CD4-positive, alpha-beta memory T cell (primary cell): ENCODE results near the gene OR4A15. TPM values are rescaled to one million over a fixed set of nuclear protein-coding genes. Genes with fewer than 3 reads are reported as not detected.

Experiments
- CTCF ChIA-PET: fragments of 350-600 bp; sonication (Branson Sonifier 250); formaldehyde crosslinking; loops from one replicate; lab custom pipeline; 2021; ENCODE audit warnings: inconsistent platforms; ENCODE audit not compliant: partially characterized antibody; lab: Charles Lee
- POLR2A ChIA-PET: fragments of 350-600 bp; sonication (Branson Sonifier 250); formaldehyde crosslinking; loops from one replicate; lab custom pipeline; 2021; ENCODE audit not compliant: partially characterized antibody; lab: Charles Lee
- DNase-seq, 5 donors: peaks; one replicate each; pipeline versions ENCODE4 v3.0.0 to v3.0.0-alpha.2; 2020 to 2022; ENCODE audit warnings: mixed read lengths in 1 of 5
- H3K27ac ChIP-seq: one replicate; pipeline ENCODE4 v1.7.0; 2013; ENCODE audit warnings: low read depth, low read length
- H3K27me3 ChIP-seq: 2 replicates; pipeline ENCODE4 v1.7.0; 2013; ENCODE audit warnings: mild to moderate bottlenecking, low read length, moderate library complexity; ENCODE audit not compliant: insufficient read depth
- H3K36me3 ChIP-seq: 2 replicates; pipeline ENCODE4 v1.7.0; 2013; ENCODE audit warnings: mild to moderate bottlenecking, low read length, moderate library complexity; ENCODE audit not compliant: insufficient read depth
- H3K4me1 ChIP-seq: 2 replicates; pipeline ENCODE4 v1.7.0; 2013; ENCODE audit warnings: mild to moderate bottlenecking, low read length, moderate library complexity; ENCODE audit not compliant: insufficient read depth
- H3K4me3 ChIP-seq, 2 donors: one replicate each; pipeline ENCODE4 v1.7.0; 2013; ENCODE audit warnings: low read length in 2 of 2, mild to moderate bottlenecking in 1 of 2
- H3K9me3 ChIP-seq, 2 donors: one replicate each; pipeline ENCODE4 v1.7.0; 2013; ENCODE audit warnings: low read length in 2 of 2, control low read depth in 1 of 2; ENCODE audit not compliant: control insufficient read depth in 1 of 2
- H3K27ac Mint-ChIP-seq, 7 donors: one replicate each; pipeline ENCODE4 v1.8.0; 2020 to 2021; ENCODE audit warnings: mixed read lengths in 7 of 7, mild to moderate bottlenecking in 6 of 7, inconsistent platforms in 3 of 7, moderate library complexity in 3 of 7
- H3K27me3 Mint-ChIP-seq, 2 donors: one replicate each; pipeline ENCODE4 v1.8.0; 2020 to 2021; ENCODE audit warnings: mixed read lengths in 2 of 2
- H3K36me3 Mint-ChIP-seq, 2 donors: one replicate each; pipeline ENCODE4 v1.8.0; 2020 to 2021; ENCODE audit warnings: mixed read lengths in 2 of 2, inconsistent platforms in 1 of 2, mild to moderate bottlenecking in 1 of 2
- H3K4me1 Mint-ChIP-seq, 4 donors: one replicate each; pipeline ENCODE4 v1.8.0; 2020 to 2021; ENCODE audit warnings: mixed read lengths in 4 of 4, mild to moderate bottlenecking in 1 of 4
- H3K4me3 Mint-ChIP-seq, 8 donors: one replicate each; pipeline ENCODE4 v1.8.0; 2020 to 2021; ENCODE audit warnings: mixed read lengths in 8 of 8, mild to moderate bottlenecking in 7 of 8, moderate library complexity in 6 of 8, inconsistent platforms in 3 of 8
- H3K9me3 Mint-ChIP-seq, 8 donors: one replicate each; pipeline ENCODE4 v1.8.0; 2020 to 2021; ENCODE audit warnings: mixed read lengths in 8 of 8, mild to moderate bottlenecking in 5 of 8, inconsistent platforms in 3 of 8, moderate library complexity in 1 of 8
- intact Hi-C: fragments of 100-400 bp; cut with micrococcal nuclease; formaldehyde crosslinking; loops from one replicate; pipeline ENCODE4 v1.15.1; 2023
- polyA plus RNA-seq, 2 donors: library from polyadenylated mRNA; unstranded; fragments of 300-500 nt; fragmentation: Illumina TruSeq; gene quantifications; one replicate each; pipeline ENCODE4 v1.2.3, GENCODE V29; 2021
- total RNA-seq, 2 experiments: library from RNA; stranded (reverse); gene quantifications; one replicate each; pipeline ENCODE4 v1.2.3, GENCODE V29; 2021

OR4A15 gene
- not detected for total RNA-seq
- polyA plus RNA-seq: not detected

- Histone ChIP-seq H3K4me3 (no peak within 1 kb of the TSS), H3K27ac (no peak within 1 kb of the TSS), H3K9me3 (no peaks in the 10 kb centered on the region), H3K4me1 (no peaks in the 10 kb centered on the region), H3K36me3 (no peaks in the 10 kb centered on the region), H3K27me3 (no peaks in the 10 kb centered on the region)
- DNase-seq: no peak
- H3K4me1 Mint-ChIP-seq: no peaks in the 10 kb centered on the region
- ChIA-PET POLR2A (no interaction called here), CTCF (no interaction called here)
- no peak within 1 kb of the TSS for H3K4me3 Mint-ChIP-seq
- H3K36me3 Mint-ChIP-seq: no peaks in the 10 kb centered on the region
- peaks cover 3 to 37% (median 21%) of the 10 kb centered on the region in 8 donors for H3K9me3 Mint-ChIP-seq
- intact Hi-C loops: no loop called here
- no peaks in the 10 kb centered on the region for H3K27me3 Mint-ChIP-seq
- H3K27ac Mint-ChIP-seq: no peak within 1 kb of the TSS
Measured at GRCh38 chr11:55367674-55368073, at the start of gene OR4A15. Gene OR4A15 (plus strand): TSS chr11:55367974. CDS start chr11:55367974, 0 bp downstream.

- no peak for DNase-seq
- Mint-ChIP-seq H3K4me1 (no peaks in the 10 kb centered on the region), H3K27ac (no peak overlapping the region), H3K4me3 (no peak overlapping the region), H3K36me3 (no peaks in the 10 kb centered on the region), H3K9me3 (peaks cover 3 to 33% (median 15%) of the 10 kb centered on the region in 8 donors), H3K27me3 (no peaks in the 10 kb centered on the region)
- Histone ChIP-seq H3K4me3 (no peak overlapping the region), H3K36me3 (no peaks in the 10 kb centered on the region), H3K4me1 (no peaks in the 10 kb centered on the region), H3K9me3 (peaks cover 0 to 6% of the 10 kb centered on the region in 2 donors), H3K27ac (no peak overlapping the region), H3K27me3 (no peaks in the 10 kb centered on the region)
- CTCF ChIA-PET: no interaction called here
- intact Hi-C loops: no loop called here
- POLR2A ChIA-PET: no interaction called here
Measured at GRCh38 chr11:55324500-55324899, 43.3 kb upstream of the OR4A15 start.

DNA sequence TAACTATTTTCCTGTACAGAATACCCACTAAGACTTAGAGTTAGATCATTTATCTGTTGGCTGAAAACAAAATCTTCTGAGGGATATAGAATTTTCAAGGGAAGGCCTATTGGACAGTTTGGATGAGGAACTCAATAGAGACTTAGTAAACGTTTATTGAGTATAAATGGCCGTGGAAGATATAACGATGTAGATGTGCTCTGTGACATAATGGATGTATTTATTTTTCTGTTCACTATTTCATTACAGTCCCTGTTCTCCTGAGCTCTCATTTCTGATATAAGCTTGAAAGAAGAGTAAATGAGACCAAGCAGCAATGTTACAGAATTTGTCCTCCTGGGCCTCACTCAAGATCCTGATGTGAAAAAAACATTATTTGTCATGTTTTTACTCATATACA is 24.9 kb upstream of the OR4A15 start, which contains the start of gene OR4A16:
Gene OR4A16, plus strand, starts transcription at position 301 of the 400 bp plus-strand sequence. Its CDS starts 0 bp downstream, at position 301.
- H3K36me3 ChIP-seq: no peaks in the 10 kb centered on the region
- Mint-ChIP-seq H3K4me1 (no peaks in the 10 kb centered on the region), H3K4me3 (no peak within 1 kb of the TSS), H3K9me3 (peaks cover 4 to 38% (median 26%) of the 10 kb centered on the region in 8 donors), H3K36me3 (no peaks in the 10 kb centered on the region), H3K27me3 (no peaks in the 10 kb centered on the region), H3K27ac (no peak within 1 kb of the TSS)
- no peaks in the 10 kb centered on the region for H3K4me1 ChIP-seq
- ChIA-PET POLR2A (no interaction called here), CTCF (no interaction called here)
- DNase-seq: no peak
- peaks cover 0 to 4% of the 10 kb centered on the region in 2 donors for H3K9me3 ChIP-seq
- no peak within 1 kb of the TSS for H3K4me3 ChIP-seq
- no peak within 1 kb of the TSS for H3K27ac ChIP-seq
- H3K27me3 ChIP-seq: no peaks in the 10 kb centered on the region
- intact Hi-C loops: no loop called here

DNA sequence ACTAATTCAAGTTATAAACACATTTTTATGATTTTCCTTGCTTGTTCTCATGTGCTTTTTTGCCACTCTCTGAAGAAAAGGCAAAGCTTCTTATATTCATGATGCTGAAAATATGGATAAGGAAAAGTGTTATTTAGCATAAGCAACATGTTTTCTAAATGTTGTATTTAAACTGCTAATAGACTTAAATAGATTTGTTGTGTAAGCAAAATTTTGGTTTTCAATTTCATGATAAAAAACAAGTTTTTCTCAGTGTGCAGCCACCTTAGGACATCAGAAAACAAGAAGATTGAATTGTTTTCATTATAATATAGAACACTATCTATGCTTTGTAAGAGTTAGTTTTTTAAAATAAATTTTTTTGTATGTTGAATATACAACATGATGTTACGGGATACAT is 22.5 kb upstream of the OR4A15 start:
- intact Hi-C loops: no loop called here
- no peaks in the 10 kb centered on the region for H3K27me3 Mint-ChIP-seq
- no peak for DNase-seq
- H3K27me3 ChIP-seq: no peaks in the 10 kb centered on the region
- no peak overlapping the region for H3K4me3 ChIP-seq
- H3K4me1 Mint-ChIP-seq: no peaks in the 10 kb centered on the region
- peaks cover 0 to 1% of the 10 kb centered on the region in 2 donors for H3K9me3 ChIP-seq
- no peak overlapping the region for H3K27ac Mint-ChIP-seq
- ChIA-PET CTCF (no interaction called here), POLR2A (no interaction called here)
- no peak overlapping the region for H3K27ac ChIP-seq
- H3K36me3 ChIP-seq: no peaks in the 10 kb centered on the region
- H3K4me3 Mint-ChIP-seq: no peak overlapping the region
- H3K9me3 Mint-ChIP-seq: peaks cover 2 to 30% (median 21%) of the 10 kb centered on the region in 8 donors
- H3K4me1 ChIP-seq: no peaks in the 10 kb centered on the region
- H3K36me3 Mint-ChIP-seq: no peaks in the 10 kb centered on the region

DNA sequence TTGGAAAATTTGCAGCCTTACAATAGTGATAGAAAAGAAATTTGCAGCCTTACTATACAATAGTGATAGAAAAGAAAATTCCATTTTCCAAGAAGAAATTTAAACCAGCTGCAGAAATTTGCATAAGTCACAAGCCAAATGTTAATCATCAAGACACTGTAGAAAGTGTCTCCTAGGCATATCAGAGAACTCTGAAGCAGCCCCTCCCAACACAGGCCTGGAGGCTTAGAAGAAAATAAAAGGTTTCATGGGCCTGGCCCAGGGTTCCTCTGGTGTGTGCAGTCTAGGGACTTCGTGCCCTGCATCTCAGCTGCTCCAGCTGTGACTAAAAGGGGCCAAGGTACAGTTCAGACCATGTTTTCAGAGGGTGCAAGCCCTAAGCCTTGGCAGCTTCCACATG is 18.7 kb upstream of the OR4A15 start:
- no peaks in the 10 kb centered on the region for H3K36me3 Mint-ChIP-seq
- Histone ChIP-seq H3K27ac (no peak overlapping the region), H3K4me1 (no peaks in the 10 kb centered on the region), H3K27me3 (no peaks in the 10 kb centered on the region), H3K9me3 (no peaks in the 10 kb centered on the region), H3K4me3 (no peak overlapping the region), H3K36me3 (no peaks in the 10 kb centered on the region)
- DNase-seq: no peak
- H3K4me3 Mint-ChIP-seq: no peak overlapping the region
- ChIA-PET CTCF (no interaction called here), POLR2A (no interaction called here)
- H3K27ac Mint-ChIP-seq: no peak overlapping the region
- intact Hi-C loops: no loop called here
- H3K9me3 Mint-ChIP-seq: peaks cover under 1 to 27% (median 13%) of the 10 kb centered on the region in 8 donors
- H3K27me3 Mint-ChIP-seq: no peaks in the 10 kb centered on the region
- H3K4me1 Mint-ChIP-seq: no peaks in the 10 kb centered on the region

GRCh38 chr11:55357560-55358184 is 10.1 kb upstream of the OR4A15 start:
- ChIA-PET POLR2A (no interaction called here), CTCF (no interaction called here)
- H3K9me3 ChIP-seq: peaks cover 0 to 3% of the 10 kb centered on the region in 2 donors
- H3K9me3 Mint-ChIP-seq: peaks cover 4 to 52% (median 28%) of the 10 kb centered on the region in 8 donors
- no peaks in the 10 kb centered on the region for H3K27me3 ChIP-seq
- H3K4me3 ChIP-seq: no peak overlapping the region
- H3K27me3 Mint-ChIP-seq: no peaks in the 10 kb centered on the region
- H3K4me1 ChIP-seq: no peaks in the 10 kb centered on the region
- H3K4me1 Mint-ChIP-seq: no peaks in the 10 kb centered on the region
- no peak overlapping the region for H3K27ac ChIP-seq
- H3K36me3 ChIP-seq: no peaks in the 10 kb centered on the region
- H3K4me3 Mint-ChIP-seq: no peak overlapping the region
- no peak overlapping the region for H3K27ac Mint-ChIP-seq
- DNase-seq: no peak
- intact Hi-C loops: no loop called here
- H3K36me3 Mint-ChIP-seq: no peaks in the 10 kb centered on the region

GRCh38 chr11:55401011-55401410 is 33.2 kb downstream of the OR4A15 start:
- H3K36me3 Mint-ChIP-seq: no peaks in the 10 kb centered on the region
- intact Hi-C loops: no loop called here
- Histone ChIP-seq H3K27me3 (no peaks in the 10 kb centered on the region), H3K36me3 (no peaks in the 10 kb centered on the region), H3K4me3 (no peak overlapping the region), H3K9me3 (peaks cover 0 to 4% of the 10 kb centered on the region in 2 donors), H3K4me1 (no peaks in the 10 kb centered on the region), H3K27ac (no peak overlapping the region)
- no peaks in the 10 kb centered on the region for H3K27me3 Mint-ChIP-seq
- H3K27ac Mint-ChIP-seq: no peak overlapping the region
- DNase-seq: no peak
- no peak overlapping the region for H3K4me3 Mint-ChIP-seq
- H3K4me1 Mint-ChIP-seq: no peaks in the 10 kb centered on the region
- CTCF ChIA-PET: no interaction called here
- H3K9me3 Mint-ChIP-seq: peaks cover 0 to 51% (median 34%) of the 10 kb centered on the region in 8 donors
- POLR2A ChIA-PET: no interaction called here
